Left forelimb (tissue), 1 donor: ENCODE measurements around the gene CMTM4.
"Not testable (repeated sequence)": the region's sequence is repeated elsewhere in the genome, so short reads cannot be mapped to it uniquely, and the experiment has no call there.

Source experiments
- DNase-seq: peaks from one replicate; pipeline ENCODE4 v3.0.0-alpha.2; 2018; ENCODE audit warnings: low spot score

Gene CMTM4

GRCh38 chr16:66705790-66706505, 9.4 kb upstream of the CMTM4 start:
- DNase-seq: no peak

- no peak for DNase-seq
Observed at GRCh38 chr16:66703406-66704215, 7.1 kb upstream of the CMTM4 start.

GRCh38 chr16:66701516-66701915, 5.0 kb upstream of the CMTM4 start:
- DNase-seq: no peak

- DNase-seq: no peak
Observed at GRCh38 chr16:66701026-66701425, 4.5 kb upstream of the CMTM4 start.

- DNase-seq: no peak
Observed at GRCh38 chr16:66699898-66700297, 3.4 kb upstream of the CMTM4 start.

- DNase-seq: no peak
Observed at GRCh38 chr16:66698046-66698445, 1.5 kb upstream of the CMTM4 start.

GRCh38 chr16:66695935-66696668, 441 bp downstream of the CMTM4 start:
- no peak for DNase-seq

- no peak for DNase-seq
Observed at GRCh38 chr16:66695471-66695934, 1.0 kb downstream of the CMTM4 start.

- DNase-seq: no peak
Observed at GRCh38 chr16:66693149-66693548, 3.4 kb downstream of the CMTM4 start.

- DNase-seq: no peak
Observed at GRCh38 chr16:66692341-66692740, 4.2 kb downstream of the CMTM4 start.

- DNase-seq: no peak
Observed at GRCh38 chr16:66691234-66691633, 5.3 kb downstream of the CMTM4 start.

- no peak for DNase-seq
Observed at GRCh38 chr16:66690106-66690847, 6.3 kb downstream of the CMTM4 start.

GRCh38 chr16:66689282-66689681, 7.3 kb downstream of the CMTM4 start:
- no peak for DNase-seq

- no peak for DNase-seq
Observed at GRCh38 chr16:66687906-66688625, 8.5 kb downstream of the CMTM4 start.

GRCh38 chr16:66685501-66686115, 10.9 kb downstream of the CMTM4 start:
- DNase-seq: not testable (repeated sequence)

- DNase-seq: no peak
Observed at GRCh38 chr16:66682271-66682670, 14.3 kb downstream of the CMTM4 start.

GRCh38 chr16:66681676-66682075, 14.9 kb downstream of the CMTM4 start:
- no peak for DNase-seq

GRCh38 chr16:66678337-66678736, 18.2 kb downstream of the CMTM4 start:
- DNase-seq: no peak

- no peak for DNase-seq
Observed at GRCh38 chr16:66677836-66678235, 18.7 kb downstream of the CMTM4 start.

- DNase-seq: no peak
Observed at GRCh38 chr16:66677179-66677578, 19.4 kb downstream of the CMTM4 start.

GRCh38 chr16:66676599-66676998, 19.9 kb downstream of the CMTM4 start:
- DNase-seq: no peak
